Pulmonary artery endothelial cell (primary cell): ENCODE results near the gene MAU2. TPM values are rescaled to one million over a fixed set of nuclear protein-coding genes. Genes with fewer than 3 reads are reported as not detected.

Source experiments
- DNase-seq: peaks from one replicate; pipeline ENCODE4 v3.0.0-alpha.2; 2011; ENCODE audit warnings: low read depth, low spot score
- total RNA-seq: library from RNA; depleted of rRNA; stranded (reverse); fragments of >200 nt; gene quantifications from 2 replicates; pipeline ENCODE4 v1.2.3, GENCODE V29; 2014

The MAU2 gene
- total RNA-seq = 23.7 and 29.1 TPM in 2 replicates

GRCh38 chr19:19320361-19321140 is at the start of gene MAU2, which contains the start of gene SUGP1:
Gene MAU2 (plus strand): TSS chr19:19320829. CDS start chr19:19320860, 31 bp downstream.
Gene SUGP1 (minus strand): TSS chr19:19320509. CDS start chr19:19320496, 13 bp downstream.
- peak; percentile 74 for DNase-seq

GRCh38 chr19:19271828-19272599 is 48.6 kb upstream of the MAU2 start:
- DNase-seq = no peak

- DNase-seq = no peak
Measured at GRCh38 chr19:19274146-19274545, 46.5 kb upstream of the MAU2 start.

GRCh38 chr19:19274716-19275565 is 45.7 kb upstream of the MAU2 start:
- DNase-seq = no peak

- no peak for DNase-seq
Measured at GRCh38 chr19:19276386-19276785, 44.2 kb upstream of the MAU2 start.

GRCh38 chr19:19276851-19277250 is 43.8 kb upstream of the MAU2 start:
- DNase-seq = no peak

- DNase-seq = no peak
Measured at GRCh38 chr19:19278315-19278714, 42.3 kb upstream of the MAU2 start.

GRCh38 chr19:19279062-19279612 is 41.5 kb upstream of the MAU2 start:
- DNase-seq = no peak

- no peak for DNase-seq
Measured at GRCh38 chr19:19279853-19280252, 40.8 kb upstream of the MAU2 start.

- DNase-seq = no peak
Measured at GRCh38 chr19:19280561-19280960, 40.1 kb upstream of the MAU2 start.

GRCh38 chr19:19285686-19286085 is 34.9 kb upstream of the MAU2 start:
- DNase-seq = no peak

GRCh38 chr19:19292607-19293006 is 28.0 kb upstream of the MAU2 start:
- no peak for DNase-seq

- DNase-seq = no peak
Measured at GRCh38 chr19:19294914-19295313, 25.7 kb upstream of the MAU2 start.

GRCh38 chr19:19296953-19297689 is 23.5 kb upstream of the MAU2 start:
- DNase-seq = no peak

- no peak for DNase-seq
Measured at GRCh38 chr19:19297759-19298158, 22.9 kb upstream of the MAU2 start.

- no peak for DNase-seq
Measured at GRCh38 chr19:19300613-19301012, 20.0 kb upstream of the MAU2 start.

- no peak for DNase-seq
Measured at GRCh38 chr19:19303411-19303810, 17.2 kb upstream of the MAU2 start.

- DNase-seq = no peak
Measured at GRCh38 chr19:19304186-19304965, 16.3 kb upstream of the MAU2 start.

- DNase-seq = no peak
Measured at GRCh38 chr19:19305066-19305465, 15.6 kb upstream of the MAU2 start.

GRCh38 chr19:19305696-19306095 is 14.9 kb upstream of the MAU2 start:
- DNase-seq = no peak
